KMS-11 (cell line): Measurements from ENCODE around the gene PGLYRP2.

ENCODE experiments used
- H2AFZ ChIP-seq: fragments of 200-600 bp; sonication (generic); 2 replicates; pipeline ENCODE4 v1.6.1; 2016; ENCODE audit warnings: antibody characterized with exemption, mixed run types, low read depth
- H3K27ac ChIP-seq: fragments of 200-600 bp; sonication (generic); 2 replicates; pipeline ENCODE4 v1.6.1; 2016; ENCODE audit warnings: mild to moderate bottlenecking, mixed run types
- H3K27me3 ChIP-seq: fragments of 200-600 bp; sonication (generic); 2 replicates; pipeline ENCODE4 v1.6.1; 2017; ENCODE audit warnings: mild to moderate bottlenecking, low read depth, mixed run types, moderate library complexity; ENCODE audit not compliant: insufficient read depth
- H3K36me3 ChIP-seq: fragments of 200-600 bp; sonication (generic); 2 replicates; pipeline ENCODE4 v1.6.1; 2017; ENCODE audit warnings: mild to moderate bottlenecking, mixed run types; ENCODE audit not compliant: insufficient read depth
- H3K4me1 ChIP-seq: fragments of 200-600 bp; sonication (generic); 2 replicates; pipeline ENCODE4 v1.6.1; 2016; ENCODE audit warnings: mild to moderate bottlenecking, low read depth, mixed run types; ENCODE audit not compliant: poor library complexity, severe bottlenecking
- H3K4me2 ChIP-seq: fragments of 200-600 bp; sonication (generic); 2 replicates; pipeline ENCODE4 v1.7.0; 2016; ENCODE audit warnings: mild to moderate bottlenecking, mixed run types
- H3K4me3 ChIP-seq: fragments of 200-600 bp; sonication (generic); IDR thresholded peaks from 2 replicates; pipeline ENCODE4 v1.6.1; 2017; ENCODE audit warnings: low read depth, low read length, mixed read lengths; ENCODE audit not compliant: insufficient read depth
- H3K79me2 ChIP-seq: fragments of 200-600 bp; sonication (generic); 2 replicates; pipeline ENCODE4 v1.6.1; 2016; ENCODE audit warnings: low read depth, mixed run types; ENCODE audit not compliant: insufficient read depth
- H3K9ac ChIP-seq: fragments of 200-600 bp; sonication (generic); 2 replicates; pipeline ENCODE4 v1.6.1; 2016; ENCODE audit warnings: mild to moderate bottlenecking, mixed run types
- H4K20me1 ChIP-seq: fragments of 200-600 bp; sonication (generic); 2 replicates; pipeline ENCODE4 v1.6.1; 2016; ENCODE audit warnings: mild to moderate bottlenecking, mixed run types; ENCODE audit not compliant: insufficient read depth
- TF ChIP-seq, protein P1 (sequence below): fragments of 200-600 bp; sonication (generic); conservative IDR thresholded peaks from 2 replicates; pipeline ENCODE4 v1.6.1; 2017; ENCODE audit warnings: low read depth, mild to moderate bottlenecking, antibody characterized with exemption, low read length, moderate library complexity, mixed read lengths

Gene PGLYRP2

DNA sequence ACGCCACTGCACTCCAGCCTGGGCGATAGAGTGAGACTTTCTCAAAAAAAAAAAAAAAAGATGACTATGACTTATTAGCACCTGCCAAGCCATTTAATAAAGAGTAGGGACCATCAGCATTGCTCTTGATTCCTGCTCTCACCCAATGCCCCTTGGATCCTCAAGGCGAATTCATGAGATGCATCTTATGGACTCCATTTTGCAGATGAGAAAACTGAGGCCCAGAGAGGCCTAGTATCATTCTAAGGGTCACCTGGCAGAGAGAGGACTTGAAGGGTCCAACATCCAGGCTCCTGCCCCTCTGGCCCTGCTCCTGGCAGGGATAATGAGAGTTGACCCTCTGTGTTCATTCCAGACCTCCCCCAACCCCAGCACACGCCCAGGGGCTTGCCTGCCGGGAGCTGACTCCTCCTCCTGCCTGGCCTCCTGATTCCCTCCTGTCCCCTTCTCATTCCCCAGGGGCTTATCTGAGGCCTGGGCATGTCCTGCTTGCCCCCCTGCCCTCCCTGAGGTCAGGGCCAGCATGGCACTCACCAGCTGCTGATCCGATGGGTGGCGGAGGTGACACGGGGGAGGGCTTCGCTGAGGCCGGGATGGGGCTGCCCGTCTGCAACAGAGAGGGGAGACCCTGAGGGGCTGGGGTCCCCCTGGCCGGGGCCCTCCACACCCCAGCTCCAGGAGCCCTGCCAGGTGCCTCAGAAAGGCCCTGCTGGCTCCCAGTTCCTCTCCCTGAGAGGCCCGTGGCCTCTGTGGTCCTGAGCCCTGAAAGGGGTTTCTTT, 37.0 kb downstream of the PGLYRP2 start:
- no peak overlapping the region for H3K27ac ChIP-seq
- no peak overlapping the region for H3K4me2 ChIP-seq
- H3K27me3 ChIP-seq, result no peaks in the 10 kb centered on the region
- no peak overlapping the region for H3K4me3 ChIP-seq
- no peak overlapping the region for H3K9ac ChIP-seq
- no peaks in the 10 kb centered on the region for H4K20me1 ChIP-seq
- TF ChIP-seq, protein P1, sequence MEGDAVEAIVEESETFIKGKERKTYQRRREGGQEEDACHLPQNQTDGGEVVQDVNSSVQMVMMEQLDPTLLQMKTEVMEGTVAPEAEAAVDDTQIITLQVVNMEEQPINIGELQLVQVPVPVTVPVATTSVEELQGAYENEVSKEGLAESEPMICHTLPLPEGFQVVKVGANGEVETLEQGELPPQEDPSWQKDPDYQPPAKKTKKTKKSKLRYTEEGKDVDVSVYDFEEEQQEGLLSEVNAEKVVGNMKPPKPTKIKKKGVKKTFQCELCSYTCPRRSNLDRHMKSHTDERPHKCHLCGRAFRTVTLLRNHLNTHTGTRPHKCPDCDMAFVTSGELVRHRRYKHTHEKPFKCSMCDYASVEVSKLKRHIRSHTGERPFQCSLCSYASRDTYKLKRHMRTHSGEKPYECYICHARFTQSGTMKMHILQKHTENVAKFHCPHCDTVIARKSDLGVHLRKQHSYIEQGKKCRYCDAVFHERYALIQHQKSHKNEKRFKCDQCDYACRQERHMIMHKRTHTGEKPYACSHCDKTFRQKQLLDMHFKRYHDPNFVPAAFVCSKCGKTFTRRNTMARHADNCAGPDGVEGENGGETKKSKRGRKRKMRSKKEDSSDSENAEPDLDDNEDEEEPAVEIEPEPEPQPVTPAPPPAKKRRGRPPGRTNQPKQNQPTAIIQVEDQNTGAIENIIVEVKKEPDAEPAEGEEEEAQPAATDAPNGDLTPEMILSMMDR, result no peak
- no peak overlapping the region for H2AFZ ChIP-seq
- H3K36me3 ChIP-seq, result no peaks in the 10 kb centered on the region
- no peaks in the 10 kb centered on the region for H3K79me2 ChIP-seq
- H3K4me1 ChIP-seq, result peaks cover 7% of the 10 kb centered on the region

DNA sequence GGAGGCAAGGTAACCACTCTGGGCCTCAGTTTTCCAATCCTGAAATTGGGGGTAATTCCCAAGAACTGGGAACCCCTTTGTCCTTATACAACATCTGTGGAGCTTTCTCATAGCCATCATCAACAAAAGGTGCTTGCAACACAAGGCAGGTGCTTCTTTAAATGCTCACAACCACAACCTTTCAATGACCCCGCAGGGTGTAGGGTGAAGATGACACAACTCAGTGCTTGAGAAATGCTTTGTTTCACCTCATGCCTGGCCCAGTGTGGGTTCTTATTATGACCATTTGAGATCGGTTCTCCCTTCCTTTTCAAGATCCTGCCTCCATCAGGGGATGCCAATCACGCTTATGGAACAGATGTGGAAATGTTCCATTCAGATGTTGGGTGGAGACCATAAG, 38.0 kb downstream of the PGLYRP2 start:
- Histone ChIP-seq H2AFZ (no peak overlapping the region), H3K4me1 (peaks cover 7% of the 10 kb centered on the region), H3K27me3 (no peaks in the 10 kb centered on the region), H3K9ac (no peak overlapping the region), H3K79me2 (no peaks in the 10 kb centered on the region), H3K4me2 (no peak overlapping the region), H3K36me3 (no peaks in the 10 kb centered on the region), H3K27ac (no peak overlapping the region), H4K20me1 (no peaks in the 10 kb centered on the region), H3K4me3 (no peak overlapping the region)
- TF ChIP-seq, protein P1, result no peak

DNA sequence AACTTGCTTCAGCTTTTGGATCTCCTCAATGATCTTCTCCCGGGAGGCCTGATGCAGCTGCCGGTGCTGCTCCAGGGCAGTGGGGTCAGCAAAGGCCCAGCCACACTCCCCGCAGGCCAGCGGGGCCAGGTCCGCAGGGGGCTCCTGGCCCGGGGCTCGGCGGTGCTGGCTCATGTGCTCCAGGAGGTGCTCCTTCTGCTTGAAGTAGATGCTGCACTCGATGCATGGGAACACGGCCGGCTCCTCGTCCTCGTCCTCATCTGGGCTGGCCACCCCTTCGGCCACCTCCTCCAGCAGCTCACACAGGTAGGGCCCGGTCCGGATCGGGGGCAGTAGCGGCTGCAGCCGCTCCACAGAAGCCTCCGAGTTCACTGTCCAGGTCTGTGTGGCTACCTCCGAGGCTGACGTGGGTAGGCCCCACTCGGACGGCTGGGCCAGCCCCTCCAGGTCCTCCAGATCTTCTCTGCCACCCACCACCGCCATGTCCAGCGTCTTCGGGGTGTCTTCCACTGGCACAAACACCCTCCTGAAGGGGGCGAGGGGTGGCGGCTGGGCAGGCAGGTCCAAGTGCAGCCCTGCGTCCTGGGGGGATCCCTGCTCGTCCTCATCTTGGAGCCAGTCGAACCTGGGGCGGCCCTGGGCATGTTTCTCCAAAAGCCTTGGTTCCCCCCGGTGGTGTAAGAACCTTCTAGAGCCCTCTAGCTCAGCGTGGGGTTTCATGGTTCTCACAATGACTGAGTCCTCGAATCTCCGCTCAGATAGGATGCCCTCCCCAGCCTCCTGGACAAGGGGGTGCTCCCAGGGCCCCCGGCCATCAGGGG, 39.3 kb downstream of the PGLYRP2 start:
- Histone ChIP-seq H3K9ac (no peak overlapping the region), H3K27ac (no peak overlapping the region), H3K36me3 (no peaks in the 10 kb centered on the region), H3K4me2 (no peak overlapping the region), H2AFZ (no peak overlapping the region), H4K20me1 (no peaks in the 10 kb centered on the region), H3K27me3 (no peaks in the 10 kb centered on the region), H3K4me1 (peaks cover 7% of the 10 kb centered on the region), H3K4me3 (no peak overlapping the region), H3K79me2 (no peaks in the 10 kb centered on the region)
- TF ChIP-seq, protein P1, result no peak

DNA sequence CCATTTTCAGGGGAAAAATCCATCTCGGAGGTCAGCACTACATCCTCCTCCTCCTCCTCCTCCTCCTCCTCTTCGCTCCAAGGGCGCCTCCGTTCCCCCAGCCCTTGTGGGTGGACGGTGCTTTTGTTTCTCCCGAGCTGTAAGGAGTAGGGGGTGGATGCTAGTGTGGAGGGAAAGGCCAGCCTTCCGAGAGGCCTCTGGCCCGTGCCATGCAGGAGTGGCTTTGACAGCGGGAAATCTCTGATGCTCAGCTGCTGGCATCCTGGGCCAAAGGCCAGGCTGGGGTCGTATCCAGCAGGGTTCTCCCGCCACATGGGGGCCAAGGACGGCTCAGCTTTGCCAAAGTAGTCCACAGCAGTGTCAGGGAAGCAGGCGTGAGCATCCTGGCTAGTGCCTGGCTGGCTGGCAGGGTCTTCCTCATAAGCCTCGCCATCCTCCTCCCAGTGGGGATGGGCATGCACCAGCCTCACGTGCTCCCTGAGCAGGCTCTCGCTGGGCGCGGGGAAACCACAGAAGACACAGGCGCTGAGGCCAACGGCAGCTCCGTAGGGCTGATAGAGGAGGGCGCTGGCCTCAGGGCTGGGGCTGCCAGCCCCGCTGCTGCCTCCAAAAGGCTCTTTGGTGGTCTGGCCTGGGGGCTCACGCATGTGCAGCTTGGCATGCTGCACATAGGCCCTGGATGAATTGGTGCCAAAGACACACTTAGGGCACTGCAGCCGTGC, 40.1 kb downstream of the PGLYRP2 start:
- TF ChIP-seq, protein P1, result no peak
- Histone ChIP-seq H3K4me2 (no peak overlapping the region), H3K79me2 (no peaks in the 10 kb centered on the region), H3K27ac (no peak overlapping the region), H2AFZ (no peak overlapping the region), H3K36me3 (no peaks in the 10 kb centered on the region), H3K9ac (no peak overlapping the region), H3K4me3 (no peak overlapping the region), H3K4me1 (peaks cover 7% of the 10 kb centered on the region), H4K20me1 (no peaks in the 10 kb centered on the region), H3K27me3 (no peaks in the 10 kb centered on the region)
